ENCODE results near the gene C13orf46. TPM values are rescaled to one million over a fixed set of nuclear protein-coding genes. Genes with fewer than 3 reads are reported as not detected.

Gene C13orf46
- total RNA-seq, 1 donor from 2014 or later = 0.54 TPM

DNA sequence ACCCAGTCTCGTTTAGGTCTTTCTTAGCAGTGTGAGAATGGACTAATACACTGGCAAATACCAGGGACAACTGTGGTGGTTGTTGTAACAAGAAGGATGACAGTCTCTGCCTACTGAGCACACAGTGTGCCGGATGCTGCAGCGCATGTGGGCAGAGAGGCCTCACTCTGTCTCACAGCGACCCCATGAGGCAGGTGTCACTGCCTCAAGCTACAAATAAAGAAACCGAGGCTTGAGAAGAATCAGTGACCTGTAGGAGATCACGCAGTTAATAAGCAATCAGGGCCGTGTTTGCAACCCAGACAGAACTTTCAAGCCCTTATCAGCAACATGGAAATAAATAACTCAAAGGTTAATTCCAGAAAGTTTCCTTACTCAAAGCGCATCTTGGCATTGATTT, 69.5 kb downstream of the C13orf46 start:
- no peak overlapping the region for H3K27ac Mint-ChIP-seq
- DNase-seq (ENCODE audit: low spot score in 2 of 2, unreplicated experiment in 2 of 2) = peak in 1 of 2 experiments; percentile 38
- no peak for TF ChIP-seq CTCF (IDR thresholded peaks at IDR 0.05; ENCODE audit: unreplicated experiment)
- peaks cover 30% of the 10 kb centered on the region for H3K4me1 Mint-ChIP-seq
- no peaks in the 10 kb centered on the region for H3K9me3 Mint-ChIP-seq
- H3K4me3 Mint-ChIP-seq = no peak overlapping the region
- H3K36me3 Mint-ChIP-seq = no peaks in the 10 kb centered on the region
- no peaks in the 10 kb centered on the region for H3K27me3 Mint-ChIP-seq (ENCODE audit: low read depth)

DNA sequence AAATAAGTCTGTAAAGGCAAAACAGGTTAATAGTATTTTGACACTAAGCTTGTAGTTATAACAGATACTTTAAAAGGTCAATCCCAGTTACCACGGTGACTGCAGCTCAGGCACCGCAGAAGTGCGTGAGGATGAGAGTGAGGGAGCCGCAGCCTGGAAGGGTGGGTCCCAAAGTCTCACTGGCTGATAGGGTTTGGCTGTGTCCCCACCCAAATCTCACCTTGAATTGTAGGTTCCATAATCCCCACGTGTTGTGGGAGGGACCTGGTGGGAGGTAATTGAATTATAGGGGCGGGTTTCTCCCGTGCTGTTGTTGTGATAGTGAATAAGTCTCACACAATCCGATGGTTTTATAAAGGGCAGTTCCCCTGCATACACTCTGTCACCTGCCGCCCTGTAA, 70.0 kb downstream of the C13orf46 start:
- TF ChIP-seq CTCF (IDR thresholded peaks at IDR 0.05; ENCODE audit: unreplicated experiment) = no peak
- H3K4me1 Mint-ChIP-seq = peaks cover 26% of the 10 kb centered on the region
- H3K36me3 Mint-ChIP-seq = no peaks in the 10 kb centered on the region

More for the DNA sequence above, 70.0 kb downstream of the C13orf46 start:
- peak in 1 of 2 experiments; percentile 16 for DNase-seq (ENCODE audit: low spot score in 2 of 2, unreplicated experiment in 2 of 2)
- Mint-ChIP-seq H3K9me3 (no peaks in the 10 kb centered on the region), H3K4me3 (no peak overlapping the region), H3K27ac (no peak overlapping the region), H3K27me3 (ENCODE audit: low read depth) (no peaks in the 10 kb centered on the region)

Other genes starting within 250 kb of the C13orf46 start
- gene TMEM255B, start 214.8 kb downstream of the C13orf46 start, total RNA-seq = 1.1 to 1.7 TPM (median 1.6 TPM) in 3 replicates
- gene GAS6, start 110.0 kb downstream of the C13orf46 start, total RNA-seq = 67.4 to 74.1 TPM (median 71.5 TPM) in 3 replicates
- gene RASA3, start 158.5 kb upstream of the C13orf46 start, total RNA-seq = 13.5 to 14.6 TPM (median 13.7 TPM) in 3 replicates
- not detected in 3 replicates for gene CFAP97D2, start 205.2 kb upstream of the C13orf46 start, total RNA-seq

Data from mesothelial cell of epicardium (in vitro differentiated cells).